ENCODE results near the gene TXNDC16.

DNA sequence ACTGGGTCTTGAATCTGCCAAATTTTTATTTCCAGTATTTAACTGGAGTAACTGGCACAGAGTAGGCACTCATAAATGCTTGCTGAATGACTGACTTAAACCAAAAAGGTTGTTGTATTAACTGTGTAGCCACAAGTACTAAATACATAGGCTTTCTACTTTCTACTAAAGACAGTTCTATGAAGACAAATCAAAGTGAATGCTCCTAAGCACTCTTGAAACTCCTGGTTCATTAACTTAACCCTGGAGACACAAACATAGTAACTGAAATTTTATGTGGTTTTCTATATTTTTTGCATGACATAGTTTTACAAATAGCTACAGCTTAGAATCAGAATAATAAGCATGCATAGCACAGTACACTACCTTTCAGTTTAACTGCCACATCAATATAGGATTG is 70.4 kb downstream of the TXNDC16 start:
- no peak for TF ChIP-seq YY1 (IDR thresholded peaks at IDR 0.05; ENCODE audit: insufficient read depth, insufficient read length)
- no peak for TF ChIP-seq SUZ12 (IDR thresholded peaks at IDR 0.05; ENCODE audit: extremely low read depth, insufficient read depth, insufficient read length)
